Heart left ventricle (tissue), 16 donors: Measurements from ENCODE around the gene ASB15. TPM values are rescaled to one million over a fixed set of nuclear protein-coding genes. Genes with fewer than 3 reads are reported as not detected.

Experiments
- ATAC-seq, 4 donors: fragments of 200-7000 bp; cut with Tn5 transposase; one replicate each; pipeline ENCODE4 v1.9.1; 2020 to 2022; ENCODE audit warnings: moderate library complexity in 4 of 4, mild to moderate bottlenecking in 3 of 4, moderate number of reproducible peaks in 1 of 4
- DNase-seq, 5 donors: peaks; one replicate each; pipeline ENCODE4 v3.0.0-alpha.2; 2020
- H3K27ac ChIP-seq, 12 donors: fragments of 200-600 bp; sonication (generic) in 4 of 12; one replicate each; pipeline versions ENCODE4 v1.5.0 to v1.8.0; 2016 to 2022; ENCODE audit warnings: mild to moderate bottlenecking in 2 of 12
- H3K27me3 ChIP-seq, 9 donors: fragments of 200-600 bp; sonication (generic) in 2 of 9; one replicate each; pipeline versions ENCODE4 v1.5.1 to v1.8.0; 2016 to 2022; ENCODE audit warnings: mild to moderate bottlenecking in 3 of 9
- H3K36me3 ChIP-seq, 9 donors: fragments of 200-600 bp; sonication (generic) in 2 of 9; one replicate each; pipeline versions ENCODE4 v1.5.0 to v1.8.0; 2018 to 2022; ENCODE audit warnings: mild to moderate bottlenecking in 2 of 9
- H3K4me1 ChIP-seq, 12 donors: fragments of 200-600 bp; sonication (generic) in 4 of 12; one replicate each; pipeline versions ENCODE4 v1.5.0 to v1.8.0; 2016 to 2022; ENCODE audit warnings: mild to moderate bottlenecking in 3 of 12
- H3K4me3 ChIP-seq, 12 donors: fragments of 200-600 bp; sonication (generic) in 4 of 12; one replicate each; pipeline versions ENCODE4 v1.5.0 to v1.8.0; 2017 to 2022; ENCODE audit warnings: mild to moderate bottlenecking in 9 of 12, moderate library complexity in 4 of 12
- H3K9me3 ChIP-seq, 12 donors: fragments of 200-600 bp; sonication (generic) in 4 of 12; one replicate each; pipeline versions ENCODE4 v1.5.0 to v1.8.0; 2016 to 2022; ENCODE audit warnings: mild to moderate bottlenecking in 1 of 12
- POLR2A ChIP-seq, 2 donors: fragments of 450-650 bp; IDR thresholded peaks; one replicate each; pipeline ENCODE4 v1.6.1; 2017; ENCODE audit warnings: antibody characterized with exemption in 2 of 2, mild to moderate bottlenecking in 2 of 2, moderate library complexity in 2 of 2
- WGBS, 4 donors: extraction: QIAGEN DNeasy Blood & Tissue Kit in 2 of 4; methylation state at CpG; one replicate each; pipeline versions ENCODE4 v1.1.5 to v1.1.7; 2013 to 2018; 5-methylcytosine and 5-hydroxymethylcytosine counted together
- intact Hi-C, 10 donors: fragments of 100-400 bp; cut with DNase I; formaldehyde crosslinking; loops; one replicate each; pipeline versions ENCODE4 v1.11.1 to v1.14.2; 2022
- polyA plus RNA-seq, 2 donors: library from polyadenylated mRNA; stranded (reverse); fragments of 200-250 nt; gene quantifications; one replicate each; pipeline ENCODE4 v1.2.3, GENCODE V29; 2013
- total RNA-seq, 9 donors: library from RNA; depleted of rRNA in 2 of 9; stranded (reverse); fragments of >200 nt in 2 of 9; fragmentation: NEBNext Ultra II Directional in 3 of 9; extraction: Animal tissue kit (Norgen Biotek cat#: 25700) in 3 of 9; gene quantifications; one replicate each; pipeline versions ENCODE4 v1.1.0 to v1.2.4, GENCODE V29; 2016 to 2023
- TF ChIP-seq, protein P1 (sequence below), 12 donors: fragments of 200-600 bp; sonication (generic) in 4 of 12; IDR thresholded peaks; one replicate each; pipeline versions ENCODE4 v1.5.0 to v1.8.0; 2018 to 2022; ENCODE audit warnings: antibody characterized with exemption in 12 of 12, mild to moderate bottlenecking in 5 of 12
- donor health status: ischemic (EF 13 %, LVEDD 7.1; RV severe dilation, severe dysfunction).
- donor health status: healthy with polysubstance abuse.
- donor health status: DM: no; HTN: yes; CAD: no.
- donor health status: DM: no; HTN: no; CAD: no.
- donor health status: ischemic (EF 25% LVEDD 6.9; RV normal size, moderate dysfunction).
- donor health status: ischemic (EF 25% LVEDD 5.7; RV mildly dilated, moderate dysfunction).
- donor health status: healthy.
- donor health status: DM: yes; HTN: yes; CAD: no.
- donor health status: ischemic (EF 35%, LVEDD 5.7; RV mildly dilated, moderate dysfunction).
- donor health status: nonischemic (EF 11% LVEDD 7.7; RV severe dilation, severe dysfunction).
- donor health status: DM: yes; HTN: yes; CAD: no.
- donor health status: PGD.
- donor health status: ischemic (EF 29% LVEDD 5.4; RV normal size, mild dysfunction).
- donor health status: nonischemic (EF 23%, LVEDD 6.1; RV moderate dilation, normal function).

ASB15 gene
- total and polyA plus RNA-seq, 11 donors = 2.2 to 77.1 (median 34.9) TPM

DNA sequence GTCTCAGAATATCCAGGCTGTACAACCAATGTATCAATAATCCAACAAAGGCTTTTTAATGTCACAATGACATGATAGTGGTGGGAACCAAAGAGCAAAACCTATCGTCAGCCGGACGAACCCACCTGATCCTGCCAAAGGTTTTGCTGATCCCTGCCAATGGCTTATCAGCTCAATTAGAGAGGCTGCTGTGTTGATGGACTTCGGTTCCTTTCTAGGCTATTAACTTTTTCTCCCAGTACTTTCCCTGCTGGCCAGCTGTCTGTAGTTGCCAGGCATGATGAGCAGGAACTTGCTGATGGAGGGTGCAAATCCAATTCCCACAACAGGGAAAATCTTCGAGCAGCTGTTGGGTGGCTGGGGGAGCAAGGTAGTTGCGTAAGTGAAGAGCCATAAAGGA, 56.4 kb downstream of the ASB15 start:
- Histone ChIP-seq H3K36me3 (peaks cover 0 to 22% (median 5%) of the 10 kb centered on the region in 9 donors), H3K4me1 (peaks cover 0 to 9% (median 0%) of the 10 kb centered on the region in 12 donors), H3K4me3 (peak overlapping the region; percentile 32 to 69 (median 58)), H3K27ac (peak overlapping the region; percentile 69 to 98 (median 89)), H3K27me3 (no peaks in the 10 kb centered on the region), H3K9me3 (no peaks in the 10 kb centered on the region)
- TF ChIP-seq POLR2A (IDR thresholded peaks at IDR 0.05) = no peak
- TF ChIP-seq, protein P1, sequence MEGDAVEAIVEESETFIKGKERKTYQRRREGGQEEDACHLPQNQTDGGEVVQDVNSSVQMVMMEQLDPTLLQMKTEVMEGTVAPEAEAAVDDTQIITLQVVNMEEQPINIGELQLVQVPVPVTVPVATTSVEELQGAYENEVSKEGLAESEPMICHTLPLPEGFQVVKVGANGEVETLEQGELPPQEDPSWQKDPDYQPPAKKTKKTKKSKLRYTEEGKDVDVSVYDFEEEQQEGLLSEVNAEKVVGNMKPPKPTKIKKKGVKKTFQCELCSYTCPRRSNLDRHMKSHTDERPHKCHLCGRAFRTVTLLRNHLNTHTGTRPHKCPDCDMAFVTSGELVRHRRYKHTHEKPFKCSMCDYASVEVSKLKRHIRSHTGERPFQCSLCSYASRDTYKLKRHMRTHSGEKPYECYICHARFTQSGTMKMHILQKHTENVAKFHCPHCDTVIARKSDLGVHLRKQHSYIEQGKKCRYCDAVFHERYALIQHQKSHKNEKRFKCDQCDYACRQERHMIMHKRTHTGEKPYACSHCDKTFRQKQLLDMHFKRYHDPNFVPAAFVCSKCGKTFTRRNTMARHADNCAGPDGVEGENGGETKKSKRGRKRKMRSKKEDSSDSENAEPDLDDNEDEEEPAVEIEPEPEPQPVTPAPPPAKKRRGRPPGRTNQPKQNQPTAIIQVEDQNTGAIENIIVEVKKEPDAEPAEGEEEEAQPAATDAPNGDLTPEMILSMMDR (IDR thresholded peaks at IDR 0.05) = no peak
- 46 to 59% (median 56%) methylated on average over 6 of the region's 6 CpGs for WGBS, 4 donors
- peak in 3 of 4 donors; percentile 1 to 21 (median 2) for ATAC-seq
- DNase-seq = no peak
- intact Hi-C loops = loop anchor here in 2 of 10 donors (5.0 kb wide), 2 partner anchors 56 to 89 kb away; partner anchors contain the start of genes ASB15 (in 1 of the 2) and WASL (in 1 of the 2)

DNA sequence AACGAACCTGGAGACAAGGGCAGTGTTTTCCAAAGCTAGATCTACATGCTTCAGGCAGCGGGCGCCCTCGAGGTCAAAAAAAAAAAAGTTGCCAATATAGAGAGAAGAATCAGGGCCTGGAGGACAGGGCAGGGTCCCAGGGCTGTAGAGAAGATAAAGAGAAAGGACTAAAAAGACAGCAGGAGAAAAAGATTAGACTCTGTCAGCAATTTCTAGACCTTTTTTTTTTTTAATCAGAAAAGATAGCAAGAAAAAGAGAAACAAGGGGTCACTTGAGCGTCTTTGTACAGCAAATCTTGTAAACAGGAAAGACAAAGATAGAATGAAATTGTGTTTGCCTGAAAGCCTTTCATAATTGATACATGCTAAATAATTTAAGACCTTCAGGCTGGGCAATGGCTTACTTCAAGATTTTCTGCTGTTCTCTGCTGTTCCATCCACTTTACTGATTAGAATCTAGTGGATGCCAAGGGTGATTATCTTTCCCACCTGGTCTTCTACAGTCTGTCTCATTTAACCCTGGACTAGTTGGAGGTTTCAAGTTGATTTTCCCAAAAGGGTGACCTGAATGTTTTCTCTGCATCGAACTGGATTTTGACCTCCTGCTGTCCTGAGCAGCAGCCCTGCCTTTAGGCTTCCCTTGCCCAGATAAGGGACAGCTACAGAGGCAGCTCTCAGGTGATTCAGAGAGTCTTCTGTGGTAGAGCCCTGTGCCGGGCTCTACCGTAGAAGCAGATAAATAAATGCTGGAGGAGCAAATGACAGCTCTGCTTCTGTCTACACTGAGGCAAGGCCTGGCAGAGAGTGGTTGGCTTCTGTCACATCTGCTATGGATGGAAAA, 59.1 kb downstream of the ASB15 start:
- WGBS, 4 donors = 35 to 46% (median 39%) methylated on average over 8 of the region's 8 CpGs
- TF ChIP-seq, protein P1 (IDR thresholded peaks at IDR 0.05) = no peak
- no peak for TF ChIP-seq POLR2A (IDR thresholded peaks at IDR 0.05)
- Histone ChIP-seq H3K27ac (peak overlapping the region in 11 of 12 donors; percentile 25 to 98 (median 87)), H3K4me3 (peak overlapping the region in 11 of 12 donors; percentile 36 to 69 (median 61)), H3K9me3 (no peaks in the 10 kb centered on the region), H3K4me1 (peaks cover 0 to 4% (median 0%) of the 10 kb centered on the region in 12 donors), H3K36me3 (peaks cover 0 to 49% (median 12%) of the 10 kb centered on the region in 9 donors), H3K27me3 (no peaks in the 10 kb centered on the region)
- ATAC-seq (peak in 1 of 4 donors; percentile 7), DNase-seq (no peak)
- intact Hi-C loops = no loop called here

- H3K27ac ChIP-seq = peak overlapping the region in 3 of 12 donors; percentile 88 to 94 (median 93)
- H3K36me3 ChIP-seq = peaks cover 0 to 58% (median 12%) of the 10 kb centered on the region in 9 donors
- intact Hi-C loops = no loop called here
- no peak for ATAC-seq
- peak overlapping the region in 9 of 12 donors; percentile 18 to 69 (median 61) for H3K4me3 ChIP-seq
- H3K9me3 ChIP-seq = no peaks in the 10 kb centered on the region
- DNase-seq = no peak
- WGBS, 4 donors = 23 to 31% (median 27%) methylated on average over 1 of the region's 1 CpG
- H3K27me3 ChIP-seq = no peaks in the 10 kb centered on the region
- peaks cover 0 to 11% (median 0%) of the 10 kb centered on the region in 12 donors for H3K4me1 ChIP-seq
- TF ChIP-seq, protein P1 (IDR thresholded peaks at IDR 0.05) = no peak
- no peak for TF ChIP-seq POLR2A (IDR thresholded peaks at IDR 0.05)
These were observed 60.1 kb downstream of the ASB15 start for GRCh38 chr7:123661765-123662164.

- TF ChIP-seq POLR2A (IDR thresholded peaks at IDR 0.05) = no peak
- TF ChIP-seq, protein P1 (IDR thresholded peaks at IDR 0.05) = no peak
- Histone ChIP-seq H3K27ac (peak overlapping the region in 2 of 12 donors; percentile 22 to 88), H3K4me3 (peak overlapping the region in 9 of 12 donors; percentile 18 to 69 (median 61)), H3K9me3 (no peaks in the 10 kb centered on the region), H3K4me1 (peaks cover 0 to 15% (median 0%) of the 10 kb centered on the region in 12 donors), H3K27me3 (no peaks in the 10 kb centered on the region), H3K36me3 (peaks cover 0 to 58% (median 12%) of the 10 kb centered on the region in 9 donors)
- peak in 2 of 4 donors; percentile 2 for ATAC-seq
- WGBS, 4 donors = 53 to 74% (median 62%) methylated on average over 15 of the region's 15 CpGs
- intact Hi-C loops = no loop called here
- no peak for DNase-seq
These were observed 60.7 kb downstream of the ASB15 start for GRCh38 chr7:123662293-123662692.
